Mesenchymal stem cell (in vitro differentiated cells and primary cell): ENCODE data around the gene DIP2C.
A peak's percentile ranks its signal among the peaks of the same experiment; 100 is the strongest.
"Not testable (repeated sequence)": the region's sequence is repeated elsewhere in the genome, so short reads cannot be mapped to it uniquely, and the experiment has no call there.

Experiments
- DNase-seq: peaks from one replicate; pipeline ENCODE4 v3.0.0-alpha.2; 2013
- H2AFZ ChIP-seq: one replicate; pipeline ENCODE4 v1.6.1; 2013; ENCODE audit warnings: low read depth, mild to moderate bottlenecking, control low read depth, inconsistent platforms, low read length, moderate library complexity
- H2AK5ac ChIP-seq: 2 replicates; pipeline ENCODE4 v1.6.1; 2013; ENCODE audit warnings: low read length, moderate library complexity, mild to moderate bottlenecking, inconsistent platforms; ENCODE audit not compliant: severe bottlenecking
- H2BK120ac ChIP-seq: one replicate; pipeline ENCODE4 v1.6.1; 2013; ENCODE audit warnings: low read depth, mild to moderate bottlenecking, inconsistent platforms, low read length, moderate library complexity
- H2BK12ac ChIP-seq, 2 experiments: one replicate each; pipeline ENCODE4 v1.6.1; 2013; ENCODE audit warnings: inconsistent platforms in 2 of 2, low read length in 2 of 2, mild to moderate bottlenecking in 2 of 2, moderate library complexity in 2 of 2, control low read depth in 1 of 2
- H2BK15ac ChIP-seq: one replicate; pipeline ENCODE4 v1.6.1; 2013; ENCODE audit warnings: mild to moderate bottlenecking, low read depth, inconsistent platforms; ENCODE audit not compliant: poor library complexity, severe bottlenecking
- H2BK5ac ChIP-seq: 2 replicates; pipeline ENCODE4 v1.6.1; 2013; ENCODE audit warnings: low read depth, mild to moderate bottlenecking, low read length, control low read depth, inconsistent platforms; ENCODE audit not compliant: poor library complexity, severe bottlenecking
- H3K14ac ChIP-seq, 2 experiments: one replicate each; pipeline ENCODE4 v1.6.1; 2013; ENCODE audit warnings: inconsistent platforms in 2 of 2, low read length in 2 of 2, control low read depth in 1 of 2, mild to moderate bottlenecking in 1 of 2, moderate library complexity in 1 of 2
- H3K18ac ChIP-seq, 2 experiments: one replicate each; pipeline ENCODE4 v1.6.1; 2013; ENCODE audit warnings: inconsistent platforms in 2 of 2, low read length in 2 of 2, control low read depth in 1 of 2, low read depth in 1 of 2, mild to moderate bottlenecking in 1 of 2
- H3K23ac ChIP-seq, 2 experiments: one replicate each; pipeline ENCODE4 v1.6.1; 2013; ENCODE audit warnings: inconsistent platforms in 2 of 2, low read length in 2 of 2, mild to moderate bottlenecking in 2 of 2, moderate library complexity in 2 of 2, control low read depth in 1 of 2
- H3K27ac ChIP-seq: 2 replicates; pipeline ENCODE4 v1.5.1; 2013; ENCODE audit warnings: mild to moderate bottlenecking, moderate library complexity, low read length, control low read depth, inconsistent platforms; ENCODE audit not compliant: poor library complexity, severe bottlenecking
- H3K27me3 ChIP-seq, 2 experiments: 2 replicates each; pipeline versions ENCODE4 v1.6.1 to v1.7.0; 2013; ENCODE audit warnings: low read length in 2 of 2, mild to moderate bottlenecking in 2 of 2, moderate library complexity in 2 of 2, control low read depth in 1 of 2, inconsistent platforms in 1 of 2; ENCODE audit not compliant: control insufficient read depth in 1 of 2, insufficient read depth in 1 of 2
- H3K36me3 ChIP-seq, 2 experiments: 2 replicates each; pipeline versions ENCODE4 v1.6.1 to v1.7.0; 2013; ENCODE audit warnings: low read length in 2 of 2, control low read depth in 1 of 2, inconsistent platforms in 1 of 2, low read depth in 1 of 2, mild to moderate bottlenecking in 1 of 2; ENCODE audit not compliant: insufficient read depth in 2 of 2, control insufficient read depth in 1 of 2
- H3K4ac ChIP-seq, 2 experiments: one replicate each; pipeline ENCODE4 v1.6.1; 2013; ENCODE audit warnings: inconsistent platforms in 2 of 2, low read length in 2 of 2, mild to moderate bottlenecking in 2 of 2, moderate library complexity in 2 of 2, control low read depth in 1 of 2, low read depth in 1 of 2
- H3K4me1 ChIP-seq: 2 replicates; pipeline ENCODE4 v1.6.1; 2013; ENCODE audit warnings: low read depth, low read length, control low read depth; ENCODE audit not compliant: control insufficient read depth, insufficient read depth
- H3K4me2 ChIP-seq: 2 replicates; pipeline ENCODE4 v1.6.1; 2013; ENCODE audit warnings: low read length, mild to moderate bottlenecking, inconsistent platforms; ENCODE audit not compliant: poor library complexity, severe bottlenecking
- H3K4me3 ChIP-seq, 2 experiments: 2 replicates each; pipeline versions ENCODE4 v1.5.1 to v1.7.0; 2013; ENCODE audit warnings: low read length in 2 of 2, mild to moderate bottlenecking in 2 of 2, control low read depth in 1 of 2, low read depth in 1 of 2; ENCODE audit not compliant: insufficient read depth in 1 of 2
- H3K79me1 ChIP-seq: replicated peaks from 2 replicates; pipeline ENCODE4 v1.6.1; 2013; ENCODE audit warnings: mild to moderate bottlenecking, control low read depth, low read length, inconsistent platforms; ENCODE audit not compliant: poor library complexity, severe bottlenecking
- H3K9ac ChIP-seq: 2 replicates; pipeline ENCODE4 v1.7.0; 2013; ENCODE audit warnings: mild to moderate bottlenecking, low read length, moderate library complexity
- H3K9me3 ChIP-seq: 2 replicates; pipeline ENCODE4 v1.7.0; 2013; ENCODE audit warnings: mild to moderate bottlenecking, low read length; ENCODE audit not compliant: control insufficient read depth
- H4K8ac ChIP-seq: one replicate; pipeline ENCODE4 v1.6.1; 2013; ENCODE audit warnings: inconsistent platforms, mild to moderate bottlenecking, low read length, moderate library complexity
- H4K91ac ChIP-seq: one replicate; pipeline ENCODE4 v1.6.1; 2013; ENCODE audit warnings: mild to moderate bottlenecking, low read length, inconsistent platforms
- WGBS: methylation state at CpG from one replicate; pipeline ENCODE4 v1.1.7; 2013; ENCODE audit warnings: mixed read lengths; 5-methylcytosine and 5-hydroxymethylcytosine counted together

DIP2C gene

GRCh38 chr10:597976-598375 lies 91.5 kb downstream of the DIP2C start:
- H2BK120ac ChIP-seq = peak overlapping the region; percentile 88
- peak overlapping the region in 1 of 2 experiments; percentile 89 for H3K14ac ChIP-seq
- no peaks in the 10 kb centered on the region for H3K27me3 ChIP-seq
- no peak for DNase-seq
- H3K9ac ChIP-seq = no peak overlapping the region
- H3K9me3 ChIP-seq = no peaks in the 10 kb centered on the region
- H3K18ac ChIP-seq = peak overlapping the region; percentile 91 to 97
- no peak overlapping the region for H3K4me2 ChIP-seq
- no peak overlapping the region for H2AFZ ChIP-seq
- H2BK12ac ChIP-seq = peak overlapping the region; percentile 91 to 96
- no peak overlapping the region for H3K4me3 ChIP-seq
- H2BK15ac ChIP-seq = peak overlapping the region; percentile 73
- H4K91ac ChIP-seq = peak overlapping the region; percentile 99
- peaks cover 44% of the 10 kb centered on the region for H3K4me1 ChIP-seq
- peak overlapping the region; percentile 90 for H4K8ac ChIP-seq
- peak overlapping the region; percentile 83 to 95 for H3K4ac ChIP-seq
- H3K79me1 ChIP-seq = peaks cover 48% of the 10 kb centered on the region
- H2AK5ac ChIP-seq = peak overlapping the region; percentile 87
- 94% methylated on average over 17 of the region's 17 CpGs for WGBS
- peaks cover 0 to 13% of the 10 kb centered on the region in 2 experiments for H3K36me3 ChIP-seq
- H3K27ac ChIP-seq = peak overlapping the region; percentile 97
- no peak overlapping the region for H3K23ac ChIP-seq
- H2BK5ac ChIP-seq = peak overlapping the region; percentile 94

- H2BK5ac ChIP-seq = no peak overlapping the region
- H3K23ac ChIP-seq = no peak overlapping the region
- peak overlapping the region; percentile 19 for H4K91ac ChIP-seq
- no peak overlapping the region for H3K27ac ChIP-seq
- H3K79me1 ChIP-seq = peaks cover 40% of the 10 kb centered on the region
- no peak overlapping the region for H3K9ac ChIP-seq
- no peaks in the 10 kb centered on the region for H3K27me3 ChIP-seq
- DNase-seq = no peak
- peak overlapping the region in 1 of 2 experiments; percentile 91 for H2BK12ac ChIP-seq
- H2BK120ac ChIP-seq = peak overlapping the region; percentile 39
- no peak overlapping the region for H3K4me2 ChIP-seq
- H3K4me3 ChIP-seq = no peak overlapping the region
- H3K36me3 ChIP-seq = peaks cover 0 to 8% of the 10 kb centered on the region in 2 experiments
- H3K9me3 ChIP-seq = no peaks in the 10 kb centered on the region
- peak overlapping the region; percentile 96 for H2AK5ac ChIP-seq
- no peak overlapping the region for H2AFZ ChIP-seq
- no peak overlapping the region for H2BK15ac ChIP-seq
- peak overlapping the region in 1 of 2 experiments; percentile 46 for H3K4ac ChIP-seq
- H3K4me1 ChIP-seq = peaks cover 40% of the 10 kb centered on the region
- WGBS = 93% methylated on average over 17 of the region's 17 CpGs
- H3K18ac ChIP-seq = peak overlapping the region; percentile 16 to 25
- no peak overlapping the region for H4K8ac ChIP-seq
- H3K14ac ChIP-seq = no peak overlapping the region
Measured at GRCh38 chr10:596725-597345, 92.6 kb downstream of the DIP2C start.

GRCh38 chr10:596131-596530 lies 93.3 kb downstream of the DIP2C start:
- over 99% methylated on average over 6 of the region's 10 CpGs for WGBS

GRCh38 chr10:595473-595872 lies 94.0 kb downstream of the DIP2C start:
- no peak overlapping the region for H3K18ac ChIP-seq
- H3K9me3 ChIP-seq = no peaks in the 10 kb centered on the region
- no peak overlapping the region for H3K27ac ChIP-seq
- no peak overlapping the region for H3K14ac ChIP-seq
- no peaks in the 10 kb centered on the region for H3K27me3 ChIP-seq
- H3K4me1 ChIP-seq = peaks cover 33% of the 10 kb centered on the region
- H3K4me2 ChIP-seq = no peak overlapping the region
- H2AK5ac ChIP-seq = peak overlapping the region; percentile 9
- no peak overlapping the region for H2BK5ac ChIP-seq
- no peak overlapping the region for H2AFZ ChIP-seq
- H3K23ac ChIP-seq = no peak overlapping the region
- over 99% methylated on average over 12 of the region's 12 CpGs for WGBS
- H3K4me3 ChIP-seq = no peak overlapping the region
- H3K9ac ChIP-seq = no peak overlapping the region
- DNase-seq = no peak
- no peak overlapping the region for H2BK12ac ChIP-seq
- no peak overlapping the region for H4K8ac ChIP-seq
- peaks cover 0 to 8% of the 10 kb centered on the region in 2 experiments for H3K36me3 ChIP-seq
- peaks cover 38% of the 10 kb centered on the region for H3K79me1 ChIP-seq
- no peak overlapping the region for H4K91ac ChIP-seq
- H2BK120ac ChIP-seq = no peak overlapping the region
- no peak overlapping the region for H3K4ac ChIP-seq
- no peak overlapping the region for H2BK15ac ChIP-seq

More at GRCh38 chr10:596131-596530, 93.3 kb downstream of the DIP2C start:
- H2BK120ac ChIP-seq, H3K4me2 ChIP-seq, H3K4me3 ChIP-seq, H3K36me3 ChIP-seq, H3K14ac ChIP-seq, H2AFZ ChIP-seq, H3K9ac ChIP-seq, H4K91ac ChIP-seq, H3K4ac ChIP-seq, H3K27ac ChIP-seq, H3K23ac ChIP-seq, H3K9me3 ChIP-seq, H2BK15ac ChIP-seq, H2BK5ac ChIP-seq, H3K18ac ChIP-seq, H2AK5ac ChIP-seq, H2BK12ac ChIP-seq, H4K8ac ChIP-seq, H3K27me3 ChIP-seq, DNase-seq: not testable (repeated sequence)
- H3K79me1 ChIP-seq = peaks cover 36% of the 10 kb centered on the region
- H3K4me1 ChIP-seq = peaks cover 35% of the 10 kb centered on the region
